GM18858 (cell line): Measurements from ENCODE around the gene PSEN1.
A peak's percentile ranks its signal among the peaks of the same experiment; 100 is the strongest.

Experiments
- ATAC-seq: cut with Tn5 transposase; IDR thresholded peaks from one replicate; pipeline ENCODE4 v1.9.1; 2021; ENCODE audit not compliant: unreplicated experiment

PSEN1 gene

GRCh38 chr14:73216030-73216429 is 79.7 kb downstream of the PSEN1 start:
- no peak for ATAC-seq

- ATAC-seq: no peak
Measured at GRCh38 chr14:73217411-73217810, 81.1 kb downstream of the PSEN1 start.

- no peak for ATAC-seq
Measured at GRCh38 chr14:73220061-73220460, 83.8 kb downstream of the PSEN1 start.

GRCh38 chr14:73220634-73221033 is 84.3 kb downstream of the PSEN1 start:
- ATAC-seq: no peak

- no peak for ATAC-seq
Measured at GRCh38 chr14:73221945-73222344, 85.6 kb downstream of the PSEN1 start.

GRCh38 chr14:73223049-73223448 is 86.7 kb downstream of the PSEN1 start:
- peak; percentile 57 for ATAC-seq

- no peak for ATAC-seq
Measured at GRCh38 chr14:73225496-73225895, 89.2 kb downstream of the PSEN1 start.

- ATAC-seq: no peak
Measured at GRCh38 chr14:73227812-73228781, 91.8 kb downstream of the PSEN1 start.

- ATAC-seq: no peak
Measured at GRCh38 chr14:73230051-73230450, 93.7 kb downstream of the PSEN1 start.

GRCh38 chr14:73231981-73232851 is 95.9 kb downstream of the PSEN1 start:
- no peak for ATAC-seq

GRCh38 chr14:73232984-73233383 is 96.7 kb downstream of the PSEN1 start:
- ATAC-seq: no peak

GRCh38 chr14:73233564-73233963 is 97.3 kb downstream of the PSEN1 start:
- ATAC-seq: no peak

GRCh38 chr14:73234029-73234428 is 97.7 kb downstream of the PSEN1 start:
- ATAC-seq: no peak

GRCh38 chr14:73234586-73235394 is 98.5 kb downstream of the PSEN1 start:
- ATAC-seq: no peak

GRCh38 chr14:73235531-73236155 is 99.3 kb downstream of the PSEN1 start:
- no peak for ATAC-seq

- ATAC-seq: no peak
Measured at GRCh38 chr14:73236157-73236556, 99.8 kb downstream of the PSEN1 start.

- ATAC-seq: no peak
Measured at GRCh38 chr14:73236752-73237218, 100.5 kb downstream of the PSEN1 start.

GRCh38 chr14:73237219-73237785 is 101.0 kb downstream of the PSEN1 start, which contains the start of gene PAPLN:
PAPLN (plus strand) TSS chr14:73237506; CDS start chr14:73239779, 2,273 bp downstream.
- no peak for ATAC-seq

- ATAC-seq: no peak
Measured at GRCh38 chr14:73237786-73238423, 101.6 kb downstream of the PSEN1 start.
